HG03159 (cell line): ENCODE measurements around the gene DPEP1.
"Not testable (repeated sequence)": the region's sequence is repeated elsewhere in the genome, so short reads cannot be mapped to it uniquely, and the experiment has no call there.

Experiments
- ATAC-seq: cut with Tn5 transposase; IDR thresholded peaks from one replicate; pipeline ENCODE4 v1.9.1; 2021; ENCODE audit warnings: mild to moderate bottlenecking, moderate library complexity; ENCODE audit not compliant: unreplicated experiment

The DPEP1 gene

GRCh38 chr16:89577055-89577759 lies 36.2 kb upstream of the DPEP1 start:
- ATAC-seq: no peak

- ATAC-seq: no peak
Measured at GRCh38 chr16:89579351-89579750, 34.1 kb upstream of the DPEP1 start.

GRCh38 chr16:89581045-89581695 lies 32.3 kb upstream of the DPEP1 start:
- no peak for ATAC-seq

- ATAC-seq: no peak
Measured at GRCh38 chr16:89581861-89582563, 31.4 kb upstream of the DPEP1 start.

DNA sequence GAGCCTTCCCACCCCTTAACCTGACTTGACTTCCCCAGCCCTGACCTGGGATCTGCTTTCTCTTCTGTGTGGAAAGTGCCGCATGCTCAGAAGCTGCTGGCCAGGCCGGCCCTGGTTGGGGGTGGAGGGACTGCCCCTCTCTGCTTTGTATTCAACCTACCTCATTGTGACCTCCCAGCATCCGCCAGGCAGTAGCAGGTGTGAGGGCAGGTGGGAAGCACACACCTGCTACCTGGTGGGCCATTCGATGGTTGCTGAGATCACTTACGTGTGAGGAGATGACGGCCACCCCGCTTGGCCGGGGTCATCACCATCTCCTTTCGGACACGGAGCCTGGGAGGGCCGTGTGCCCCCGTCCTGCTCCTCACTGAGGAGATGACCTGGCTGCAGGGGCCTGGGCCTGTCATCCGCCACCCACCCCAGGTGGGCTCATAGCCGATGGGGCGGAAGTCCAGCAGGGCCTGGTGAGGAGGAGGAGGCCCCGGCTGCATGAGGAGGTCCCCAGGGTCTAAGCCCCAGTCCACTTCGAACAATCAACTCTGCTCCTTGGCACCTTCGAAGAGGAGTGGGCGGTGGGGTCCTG lies 30.7 kb upstream of the DPEP1 start:
- no peak for ATAC-seq

DNA sequence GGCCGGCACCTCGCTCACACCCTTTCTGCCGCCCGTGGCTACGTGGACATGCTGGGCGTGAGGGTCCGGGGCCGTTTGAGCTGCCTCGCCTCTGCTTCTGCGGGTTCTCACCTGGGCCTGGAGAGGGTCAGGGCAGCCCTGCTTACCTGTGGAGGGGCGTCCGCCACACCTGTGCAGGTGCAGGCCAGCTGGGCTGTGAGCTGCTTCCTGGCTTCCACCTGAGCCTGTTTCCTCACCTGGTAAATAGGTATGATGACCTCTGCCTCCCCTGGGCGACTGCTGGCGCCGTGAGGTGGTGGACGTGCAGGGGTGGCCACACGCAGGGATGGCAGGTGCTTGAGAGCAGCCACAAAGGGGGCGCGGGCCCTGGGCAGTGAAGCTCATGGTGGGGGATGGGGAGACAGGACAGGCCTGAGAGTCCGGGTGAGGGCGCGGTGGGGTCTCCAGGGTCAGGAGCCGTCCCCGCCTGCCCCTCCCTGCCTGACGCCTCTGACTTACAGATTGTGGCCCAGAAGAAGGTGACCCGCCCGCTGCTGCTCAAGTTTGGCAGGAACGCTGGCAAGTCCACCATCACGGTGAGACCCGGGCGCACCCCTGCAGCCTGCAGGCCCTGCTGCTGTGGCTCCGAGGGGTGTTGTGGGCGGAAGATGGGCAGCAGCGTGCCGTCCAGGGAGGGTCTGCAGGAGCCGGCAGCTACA lies 30.1 kb upstream of the DPEP1 start:
- ATAC-seq: no peak

DNA sequence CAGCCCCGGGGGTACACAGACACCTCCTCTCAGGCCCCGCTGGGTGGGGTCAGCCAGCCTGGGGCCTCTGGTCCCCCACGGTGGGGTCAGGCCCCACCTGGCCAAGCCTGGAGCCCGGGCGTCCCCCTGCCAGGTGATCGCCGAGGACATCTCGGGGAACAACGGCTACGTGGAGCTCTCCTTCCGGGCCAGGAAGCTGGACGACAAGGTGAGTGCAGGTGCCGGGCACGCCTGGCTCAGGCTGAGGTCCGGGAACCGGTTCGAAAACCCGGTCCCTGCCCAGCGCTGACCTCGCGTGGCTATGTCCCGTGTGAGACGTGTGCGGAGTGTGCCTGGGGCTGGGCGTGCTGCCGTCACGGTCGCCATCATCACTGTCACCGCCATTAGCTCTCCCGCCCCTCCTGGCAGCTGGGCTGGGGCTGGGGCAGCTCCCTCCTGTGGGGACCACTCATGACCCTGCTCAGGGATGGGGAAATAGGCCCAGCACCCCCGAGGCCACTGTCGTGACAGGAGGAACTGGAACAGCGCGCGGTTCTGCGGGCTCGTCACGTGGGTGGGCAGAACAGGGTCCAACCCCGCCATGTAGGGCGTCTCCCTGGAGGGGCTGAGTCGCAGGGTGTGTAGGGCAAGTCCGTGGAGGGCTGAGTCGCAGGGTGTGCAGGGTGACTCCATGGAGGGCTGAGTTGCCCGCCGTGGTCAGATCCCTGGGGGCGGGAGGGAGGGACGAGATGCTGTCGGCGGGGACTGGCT lies 29.4 kb upstream of the DPEP1 start:
- ATAC-seq: no peak

DNA sequence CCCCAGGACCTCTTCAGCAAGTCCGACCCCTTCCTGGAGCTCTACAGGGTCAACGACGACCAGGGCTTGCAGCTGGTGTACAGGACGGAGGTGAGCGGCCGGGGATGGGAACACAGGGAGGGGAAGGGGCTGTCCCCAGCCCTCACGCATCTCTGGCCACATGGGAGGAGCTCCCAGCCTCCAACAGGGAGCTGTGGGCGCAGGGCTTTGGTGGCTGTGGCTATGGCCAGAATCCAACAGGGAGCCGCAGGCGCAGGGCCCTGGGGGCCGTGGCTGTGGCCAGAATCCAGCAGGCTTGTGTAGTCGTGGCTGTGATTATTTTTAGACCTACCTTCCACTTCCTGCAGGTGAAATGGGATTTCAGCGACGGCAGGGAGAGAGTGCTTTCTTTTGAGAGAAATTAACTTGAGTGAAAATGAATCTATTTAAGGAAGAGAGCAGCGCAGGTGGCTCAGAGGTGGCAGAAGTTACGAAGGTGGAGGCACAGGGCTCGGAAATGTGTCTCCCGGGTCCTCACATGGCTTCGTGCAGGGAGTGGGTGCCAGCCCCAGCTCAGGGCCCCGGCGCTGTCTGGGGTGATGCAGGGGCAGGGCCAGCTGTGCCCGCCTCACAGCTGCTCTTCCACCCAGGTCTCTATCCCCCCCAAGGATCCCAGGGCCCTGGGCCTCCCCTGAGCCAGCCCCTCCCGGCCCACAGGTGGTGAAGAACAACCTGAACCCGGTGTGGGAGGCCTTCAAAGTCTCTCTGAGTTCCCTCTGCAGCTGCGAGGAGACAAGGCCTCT lies 28.5 kb upstream of the DPEP1 start:
- ATAC-seq: no peak

DNA sequence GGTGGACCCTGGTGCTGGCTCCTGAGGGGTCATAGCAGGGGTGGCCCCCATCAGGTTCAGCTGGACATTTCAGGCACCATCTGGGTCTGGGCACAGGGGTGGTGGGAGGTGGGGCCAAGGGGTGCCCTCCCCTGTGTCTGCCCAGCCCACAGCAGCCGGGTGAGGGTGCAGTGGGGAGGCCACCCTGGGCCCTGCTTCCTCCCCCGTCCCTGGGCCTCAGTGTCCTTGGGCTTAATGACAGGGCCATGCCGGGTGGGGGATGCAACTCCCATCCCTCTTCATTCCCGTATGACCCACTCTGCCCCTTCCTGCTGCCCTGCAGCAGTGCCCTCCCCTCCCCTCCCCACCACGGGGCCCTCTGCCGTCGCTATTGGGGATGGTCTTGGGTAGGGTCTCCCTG lies 27.2 kb upstream of the DPEP1 start:
- ATAC-seq: no peak

GRCh38 chr16:89586853-89587252 lies 26.6 kb upstream of the DPEP1 start:
- ATAC-seq: no peak

- ATAC-seq: not testable (repeated sequence)
Measured at GRCh38 chr16:89587676-89588075, 25.8 kb upstream of the DPEP1 start.

GRCh38 chr16:89588413-89589109 lies 24.9 kb upstream of the DPEP1 start:
- ATAC-seq: no peak

DNA sequence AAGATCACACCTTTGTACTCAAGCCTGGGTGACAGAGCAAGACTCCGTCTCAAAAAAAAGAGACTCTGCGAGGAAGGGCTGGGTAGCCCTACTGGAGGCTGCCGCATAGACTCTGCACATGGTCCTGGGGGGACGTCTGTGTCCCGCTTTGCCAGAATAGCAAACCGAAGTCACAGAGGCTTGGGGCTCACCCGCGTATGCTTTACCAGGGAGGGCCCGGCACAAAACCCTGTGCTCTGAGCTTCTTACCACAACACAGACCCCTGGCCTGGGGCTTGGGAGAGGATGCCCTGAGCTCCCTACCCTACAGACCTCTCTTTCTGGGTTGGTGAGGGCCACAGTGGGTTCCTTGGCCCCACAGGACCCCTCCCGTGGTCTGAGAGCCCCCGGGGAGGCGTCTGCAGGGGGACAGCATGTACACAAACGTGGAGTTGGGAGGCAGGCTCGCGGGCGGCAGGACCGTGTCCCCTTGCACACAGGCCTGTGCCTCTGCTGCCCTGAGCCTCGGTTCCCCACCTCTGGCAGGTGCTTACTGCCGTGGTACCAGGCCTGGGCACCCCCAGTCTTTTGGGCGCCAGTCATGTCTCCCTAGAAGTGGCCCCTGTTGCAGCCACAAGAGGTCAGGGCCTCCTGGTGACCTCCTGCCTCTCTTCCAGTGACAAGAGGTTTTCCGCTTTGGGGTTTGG lies 24.1 kb upstream of the DPEP1 start:
- no peak for ATAC-seq

- no peak for ATAC-seq
Measured at GRCh38 chr16:89593841-89594240, 19.6 kb upstream of the DPEP1 start.

DNA sequence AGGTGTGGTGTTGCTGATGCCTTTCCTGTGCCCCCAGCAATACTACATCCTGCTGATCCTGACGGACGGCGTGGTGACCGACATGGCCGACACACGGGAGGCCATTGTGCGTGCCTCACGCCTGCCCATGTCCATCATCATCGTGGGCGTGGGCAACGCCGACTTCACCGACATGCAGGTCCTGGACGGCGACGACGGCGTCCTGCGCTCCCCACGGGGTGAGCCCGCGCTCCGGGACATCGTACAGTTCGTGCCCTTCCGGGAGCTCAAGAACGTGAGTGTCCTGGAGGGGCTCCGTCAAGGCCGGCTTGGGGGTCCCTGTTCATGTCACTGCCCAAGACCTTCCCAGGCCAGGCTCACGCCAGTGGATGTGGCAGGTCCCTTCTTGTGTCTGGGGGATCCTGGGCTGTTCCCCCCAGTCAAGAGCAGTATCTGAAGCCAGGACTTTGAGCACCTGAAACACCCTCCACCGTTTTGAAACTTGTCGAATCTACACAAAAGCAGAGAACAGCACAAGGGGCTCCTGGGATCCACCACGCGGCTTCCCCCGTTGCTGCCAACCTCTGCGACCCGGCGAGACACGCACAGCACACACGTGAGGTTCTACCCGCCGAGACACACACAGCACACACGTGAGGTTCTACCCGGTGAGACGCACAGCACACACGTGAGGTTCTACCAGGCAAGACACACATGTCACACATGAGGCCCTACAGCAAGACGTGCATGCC lies 17.9 kb upstream of the DPEP1 start:
- ATAC-seq: no peak

DNA sequence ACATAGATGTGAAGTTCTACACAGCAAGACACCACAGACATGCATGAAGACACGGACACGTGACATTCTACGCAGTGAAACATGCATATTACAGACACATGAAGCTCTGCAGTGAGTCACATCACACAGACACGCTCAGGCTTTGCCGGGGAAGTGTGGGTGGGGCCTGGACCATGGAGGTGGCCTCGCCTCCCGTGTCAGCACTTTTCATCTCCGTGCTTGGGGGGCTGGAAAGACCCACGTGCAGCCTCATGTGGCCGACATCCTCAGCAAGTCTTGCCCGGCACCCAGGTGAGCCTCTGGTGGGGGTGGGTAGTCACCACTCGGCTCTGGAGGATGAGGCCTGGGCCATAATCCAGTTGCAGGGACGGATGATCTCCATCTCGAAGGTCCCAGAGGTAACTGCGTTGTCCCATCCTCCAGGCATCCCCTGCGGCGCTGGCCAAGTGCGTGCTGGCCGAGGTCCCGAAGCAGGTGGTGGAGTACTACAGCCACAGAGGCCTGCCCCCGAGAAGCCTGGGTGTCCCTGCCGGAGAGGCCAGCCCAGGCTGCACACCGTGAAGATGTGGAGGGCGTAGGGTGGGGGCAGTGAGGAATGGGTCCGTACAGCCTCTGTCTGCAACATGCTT lies 17.3 kb upstream of the DPEP1 start:
- no peak for ATAC-seq

DNA sequence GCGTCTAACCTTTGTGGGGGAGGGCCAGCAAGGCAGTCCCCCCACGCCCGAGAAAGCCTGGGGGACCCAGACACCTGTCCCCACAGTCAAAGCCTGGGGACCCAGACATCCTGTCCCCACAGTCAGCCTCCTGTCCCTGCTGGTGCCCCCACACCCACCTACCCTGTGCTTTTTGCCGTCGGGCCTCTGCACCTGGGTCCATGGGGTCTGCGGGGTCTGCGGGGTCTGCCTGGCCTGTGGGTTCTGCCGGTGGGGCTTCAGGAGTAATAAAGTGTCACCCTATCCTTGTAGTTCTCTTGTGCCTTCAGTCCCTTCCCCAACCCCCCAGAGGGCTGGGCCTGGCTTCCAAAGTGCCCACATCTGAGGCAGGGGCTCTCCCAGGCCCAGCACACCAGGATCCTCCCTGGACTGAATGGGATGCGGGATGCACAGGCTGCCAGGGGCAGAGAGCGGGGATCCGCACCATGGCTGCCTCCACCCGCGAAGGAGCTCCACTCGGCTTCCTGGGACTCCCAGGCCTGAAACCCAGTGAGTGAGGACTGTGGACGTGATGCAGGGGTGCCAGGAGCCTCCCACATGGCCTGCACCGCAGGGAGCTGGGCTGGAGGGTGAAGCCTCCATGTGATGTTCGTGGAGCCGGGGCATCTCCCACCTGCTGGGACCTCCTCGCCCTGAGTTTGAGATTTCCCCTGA lies 16.3 kb upstream of the DPEP1 start:
- ATAC-seq: no peak
